K562 treated with DMSO at 1 percent for 4 hours (cell line): Measurements from ENCODE around the gene MAP3K6. TPM values are rescaled to one million over a fixed set of nuclear protein-coding genes. Genes with fewer than 3 reads are reported as not detected.

Source experiments
- total RNA-seq: library from RNA; unstranded; fragments of 300-600 nt; gene quantifications from 2 replicates; pipeline ENCODE4 v1.2.3, GENCODE V29; 2022; ENCODE audit not compliant: insufficient read depth

The MAP3K6 gene, protein sequence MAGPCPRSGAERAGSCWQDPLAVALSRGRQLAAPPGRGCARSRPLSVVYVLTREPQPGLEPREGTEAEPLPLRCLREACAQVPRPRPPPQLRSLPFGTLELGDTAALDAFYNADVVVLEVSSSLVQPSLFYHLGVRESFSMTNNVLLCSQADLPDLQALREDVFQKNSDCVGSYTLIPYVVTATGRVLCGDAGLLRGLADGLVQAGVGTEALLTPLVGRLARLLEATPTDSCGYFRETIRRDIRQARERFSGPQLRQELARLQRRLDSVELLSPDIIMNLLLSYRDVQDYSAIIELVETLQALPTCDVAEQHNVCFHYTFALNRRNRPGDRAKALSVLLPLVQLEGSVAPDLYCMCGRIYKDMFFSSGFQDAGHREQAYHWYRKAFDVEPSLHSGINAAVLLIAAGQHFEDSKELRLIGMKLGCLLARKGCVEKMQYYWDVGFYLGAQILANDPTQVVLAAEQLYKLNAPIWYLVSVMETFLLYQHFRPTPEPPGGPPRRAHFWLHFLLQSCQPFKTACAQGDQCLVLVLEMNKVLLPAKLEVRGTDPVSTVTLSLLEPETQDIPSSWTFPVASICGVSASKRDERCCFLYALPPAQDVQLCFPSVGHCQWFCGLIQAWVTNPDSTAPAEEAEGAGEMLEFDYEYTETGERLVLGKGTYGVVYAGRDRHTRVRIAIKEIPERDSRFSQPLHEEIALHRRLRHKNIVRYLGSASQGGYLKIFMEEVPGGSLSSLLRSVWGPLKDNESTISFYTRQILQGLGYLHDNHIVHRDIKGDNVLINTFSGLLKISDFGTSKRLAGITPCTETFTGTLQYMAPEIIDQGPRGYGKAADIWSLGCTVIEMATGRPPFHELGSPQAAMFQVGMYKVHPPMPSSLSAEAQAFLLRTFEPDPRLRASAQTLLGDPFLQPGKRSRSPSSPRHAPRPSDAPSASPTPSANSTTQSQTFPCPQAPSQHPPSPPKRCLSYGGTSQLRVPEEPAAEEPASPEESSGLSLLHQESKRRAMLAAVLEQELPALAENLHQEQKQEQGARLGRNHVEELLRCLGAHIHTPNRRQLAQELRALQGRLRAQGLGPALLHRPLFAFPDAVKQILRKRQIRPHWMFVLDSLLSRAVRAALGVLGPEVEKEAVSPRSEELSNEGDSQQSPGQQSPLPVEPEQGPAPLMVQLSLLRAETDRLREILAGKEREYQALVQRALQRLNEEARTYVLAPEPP (N-terminal part only)
- 9.3 and 11.0 TPM in 2 replicates for total RNA-seq

DNA sequence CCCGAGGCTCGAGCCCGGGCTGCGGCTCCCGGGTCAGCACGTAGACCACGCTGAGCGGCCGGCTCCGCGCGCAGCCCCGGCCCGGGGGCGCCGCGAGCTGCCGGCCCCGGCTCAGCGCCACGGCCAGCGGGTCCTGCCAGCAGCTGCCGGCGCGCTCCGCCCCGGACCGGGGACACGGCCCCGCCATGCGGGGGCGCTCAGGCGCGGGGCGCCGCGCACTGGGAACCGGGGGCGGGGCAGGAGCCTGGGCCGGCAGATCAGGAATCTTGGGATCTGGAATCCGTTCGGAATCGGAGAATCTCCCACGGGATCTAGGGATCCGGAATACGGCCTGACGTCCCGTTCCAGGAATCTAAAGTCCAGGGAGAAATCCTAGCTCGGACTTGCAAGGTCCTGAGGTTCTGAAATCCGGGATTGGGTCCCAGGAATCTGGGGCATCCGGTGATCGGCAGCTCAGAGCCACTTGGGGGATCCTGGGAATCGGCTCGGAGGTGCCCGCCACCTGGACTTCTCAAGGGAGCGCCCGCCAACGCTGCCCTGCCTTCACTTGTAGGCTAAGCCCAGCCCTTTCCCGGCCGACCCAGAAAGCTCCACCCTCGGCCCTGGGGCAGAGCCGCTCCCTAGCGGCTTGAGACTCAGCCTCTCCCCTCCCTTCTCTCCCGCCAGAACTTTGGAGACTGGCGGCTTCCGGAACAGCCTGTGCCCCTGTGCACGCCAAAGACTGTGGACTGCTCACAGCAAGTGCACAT lies at the start of gene MAP3K6:
MAP3K6 (minus strand) TSS at position 551 of the 749 bp plus-strand sequence; CDS start at position 187, 364 bp downstream.

DNA sequence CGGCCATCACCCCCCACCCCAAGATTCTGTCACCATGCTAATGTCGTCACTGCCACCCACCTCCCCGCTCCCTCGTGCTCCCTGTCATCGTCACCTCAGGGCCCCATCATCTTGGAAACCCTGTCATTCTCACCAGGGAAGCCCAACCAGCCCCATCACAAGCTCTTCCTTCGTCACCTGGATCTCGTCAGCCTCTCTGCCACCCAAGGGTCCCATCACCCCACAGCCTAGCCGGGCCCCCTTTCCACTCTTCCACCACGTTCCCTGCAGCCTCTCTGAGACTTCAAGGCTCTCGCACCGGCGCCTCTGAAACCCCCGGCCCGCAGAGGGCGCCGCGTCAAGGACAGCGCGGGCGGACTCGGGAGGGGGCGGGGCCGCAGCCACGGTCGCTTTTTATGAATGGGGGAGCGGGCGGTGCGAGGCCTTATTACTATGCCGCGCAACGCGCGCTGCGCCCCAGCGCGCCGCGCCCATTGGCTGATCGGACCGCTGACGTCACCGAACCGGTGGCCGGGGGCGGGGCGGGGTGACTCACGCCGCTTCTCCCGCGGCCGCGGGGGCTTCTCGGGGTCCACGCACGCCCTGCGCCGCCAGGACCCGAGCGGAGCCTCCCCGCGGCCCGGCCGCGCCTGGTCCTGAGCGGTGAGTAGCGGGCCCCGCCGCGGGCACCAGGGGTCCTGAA lies 25.5 kb upstream of the MAP3K6 start, which contains the start of gene GPR3:
GPR3 (plus strand) TSS at position 527 of the 682 bp plus-strand sequence. CDS start 1,177 bp downstream, outside the sequence.

DNA sequence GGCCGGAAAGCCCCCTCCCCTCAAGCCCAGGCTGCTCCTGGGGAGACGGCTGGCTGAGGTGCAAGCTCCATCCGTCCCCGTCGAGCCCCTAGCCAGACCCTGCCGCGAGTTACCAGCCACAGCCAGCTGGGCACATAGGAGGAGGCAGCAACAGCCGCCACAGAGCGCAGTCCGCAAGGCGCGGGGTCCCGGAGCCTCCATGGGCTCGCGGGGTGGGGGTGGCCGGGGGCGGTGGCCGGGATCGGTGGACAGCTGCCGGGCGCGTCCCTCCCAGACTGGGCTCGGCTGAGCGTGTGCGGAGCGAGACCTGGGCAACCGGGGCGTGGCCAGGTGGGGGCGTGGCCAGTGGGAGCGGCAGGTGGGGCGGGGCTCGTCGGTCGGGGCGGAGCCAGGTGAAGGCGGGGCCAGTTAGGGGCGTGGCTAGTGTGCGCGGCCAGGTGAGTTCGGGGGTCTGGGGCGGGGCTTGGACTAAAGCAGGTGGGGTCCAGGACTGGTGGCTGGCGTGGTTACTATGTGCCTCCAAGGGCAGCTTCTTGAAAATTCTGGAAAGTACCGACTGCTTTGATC lies 16.4 kb upstream of the MAP3K6 start, which contains the start of gene CD164L2:
CD164L2 (minus strand) TSS at position 295 of the 567 bp plus-strand sequence; CDS start at position 201, 94 bp downstream.

DNA sequence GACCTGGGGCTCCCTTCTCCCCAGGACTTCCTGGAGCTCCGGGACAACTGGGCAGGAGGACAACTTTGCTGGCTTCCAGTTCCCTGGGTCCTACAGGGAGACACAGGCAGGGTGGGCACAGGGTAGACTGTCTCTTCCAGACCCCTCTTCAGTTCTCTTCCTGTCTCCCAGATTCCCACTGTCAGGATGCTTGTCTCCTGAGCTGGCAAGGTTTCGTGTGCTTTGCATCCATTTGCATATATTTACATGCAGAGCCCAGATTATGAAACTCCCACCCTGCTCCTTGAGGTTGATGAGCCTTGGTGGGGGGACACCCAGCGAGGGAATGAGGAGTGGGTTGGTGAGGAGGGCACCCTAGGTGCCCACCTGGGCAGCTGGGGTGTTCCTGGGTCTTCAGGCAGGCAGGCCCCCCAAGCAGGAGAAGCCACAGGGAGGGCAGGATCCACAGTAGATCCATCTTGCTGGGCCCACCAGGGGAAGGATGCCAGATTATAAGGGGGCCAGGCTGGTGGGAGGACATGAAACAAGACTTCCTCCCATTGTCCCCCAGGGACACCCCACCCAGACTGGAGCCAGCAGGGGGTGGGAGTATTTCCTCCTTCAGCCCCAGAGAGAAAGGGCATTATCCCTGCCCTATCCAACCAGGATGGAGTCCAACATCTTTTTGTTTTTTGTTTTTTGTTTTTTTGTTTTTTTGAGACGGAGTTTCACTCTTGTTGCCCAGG lies 7.8 kb upstream of the MAP3K6 start, which contains the start of gene FCN3:
FCN3 (minus strand) TSS at position 463 of the 725 bp plus-strand sequence; CDS start at position 457, 6 bp downstream.

DNA sequence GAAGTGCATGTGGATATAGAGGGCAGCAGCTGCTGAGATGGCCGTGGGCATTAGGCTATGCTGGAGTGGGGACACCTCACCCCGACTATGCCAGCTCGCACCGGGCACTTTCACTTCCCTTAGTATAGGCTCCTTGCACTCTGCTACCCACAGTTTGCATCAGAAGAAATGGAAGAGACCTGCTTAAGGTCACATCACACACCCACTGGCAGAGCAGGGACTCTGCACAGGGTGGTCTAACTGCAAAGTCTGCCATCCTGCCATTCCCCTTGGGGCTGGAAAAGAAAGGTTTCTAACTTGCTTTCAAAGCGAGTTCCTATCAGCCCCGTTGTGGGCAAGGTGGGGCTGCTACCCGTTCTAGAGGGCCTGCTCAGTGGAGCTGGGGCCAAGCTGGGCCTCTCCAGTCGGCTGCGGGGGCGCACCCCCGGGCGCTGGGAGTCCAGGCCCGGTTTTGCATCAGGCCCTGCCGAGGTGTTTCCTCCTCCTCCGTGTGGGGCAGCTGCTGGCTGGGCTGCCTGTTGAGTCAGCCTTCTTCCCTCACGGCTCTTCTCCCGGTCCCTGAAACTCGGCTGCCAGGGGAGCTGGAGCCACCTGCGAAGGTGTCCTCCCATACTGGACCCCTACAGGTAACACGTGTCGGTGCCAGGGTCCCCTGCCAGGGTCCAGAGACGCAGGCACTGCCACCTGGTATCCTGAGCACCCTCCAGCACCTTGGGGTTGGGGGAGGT lies 25.1 kb downstream of the MAP3K6 start, which contains the start of gene SYTL1:
SYTL1 (plus strand) TSS at position 498 of the 728 bp plus-strand sequence. CDS start 3,313 bp downstream, outside the sequence.

DNA sequence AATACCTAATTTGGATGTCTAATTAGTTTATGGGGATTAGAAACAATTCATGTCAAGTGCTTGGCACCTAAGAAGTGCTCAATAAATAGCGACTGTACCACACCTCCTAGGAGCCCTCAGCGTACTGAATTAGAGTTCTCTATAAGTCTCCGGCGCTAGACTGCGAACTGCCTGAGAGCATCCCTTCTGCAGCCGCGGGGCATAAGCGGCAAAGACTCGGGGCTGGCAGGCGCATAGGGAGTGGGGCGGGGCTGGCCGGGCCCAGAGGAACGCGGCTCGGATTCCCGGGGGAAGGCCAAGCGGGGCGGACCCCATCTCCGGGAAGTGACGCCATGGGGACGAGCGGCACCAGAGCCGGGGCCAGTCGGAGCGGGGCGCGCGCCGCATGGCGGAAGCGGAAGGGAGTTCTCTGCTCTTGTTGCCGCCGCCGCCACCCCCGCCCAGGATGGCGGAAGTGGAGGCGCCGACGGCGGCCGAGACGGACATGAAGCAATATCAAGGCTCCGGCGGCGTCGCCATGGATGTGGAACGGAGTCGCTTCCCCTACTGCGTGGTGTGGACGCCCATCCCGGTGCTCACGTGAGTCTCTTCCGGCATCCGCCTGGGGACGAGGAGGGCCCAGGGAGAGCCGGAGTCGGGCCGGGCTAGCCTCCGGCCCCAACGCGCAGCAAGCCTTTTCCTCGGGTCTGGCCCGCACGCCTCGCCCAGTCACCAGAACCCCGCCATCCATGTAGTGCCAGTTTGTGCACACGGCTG lies 44.8 kb downstream of the MAP3K6 start, which contains the start of gene TMEM222:
TMEM222 (plus strand) TSS at position 351 of the 756 bp plus-strand sequence; CDS start at position 386, 35 bp downstream.

Other genes with a start within 250 kb of the MAP3K6 start
- 17.8 and 23.8 TPM in 2 replicates for gene SLC9A1, start 211.8 kb downstream of the MAP3K6 start, total RNA-seq
- gene WDTC1, start 132.3 kb downstream of the MAP3K6 start, total RNA-seq = 48.0 and 48.9 TPM in 2 replicates
- gene TMEM222, start 44.8 kb downstream of the MAP3K6 start, total RNA-seq = 47.9 and 49.4 TPM in 2 replicates
- gene SYTL1, start 24.9 kb downstream of the MAP3K6 start, total RNA-seq = 12.8 and 17.6 TPM in 2 replicates
- not detected in 2 replicates for gene FCN3, start 7.9 kb upstream of the MAP3K6 start, total RNA-seq
- gene CD164L2, start 16.4 kb upstream of the MAP3K6 start, total RNA-seq = 1.8 TPM in 1 of 2 replicates, not detected in the other
- 5.5 and 6.0 TPM in 2 replicates for gene GPR3, start 25.7 kb upstream of the MAP3K6 start, total RNA-seq
- 69.5 and 73.6 TPM in 2 replicates for gene WASF2, start 123.2 kb upstream of the MAP3K6 start, total RNA-seq
- gene AHDC1, start 237.2 kb upstream of the MAP3K6 start, total RNA-seq = 14.2 and 23.9 TPM in 2 replicates